Caki2 (cell line): ENCODE data around the gene GSTCD. TPM values are rescaled to one million over a fixed set of nuclear protein-coding genes. Genes with fewer than 3 reads are reported as not detected.

Experiments used
- DNase-seq: peaks from one replicate; pipeline ENCODE4 v3.0.0-alpha.2; 2015; ENCODE audit warnings: low read depth
- in situ Hi-C: cut with HindIII; loops from 2 replicates; pipeline ENCODE4 v1.10.0; 2016; ENCODE audit warnings: low sequenced_read_pairs, low pct_unique_long_range_greater_than_20kb, mixed read lengths
- total RNA-seq: library from RNA; depleted of rRNA; stranded (reverse); fragments of >200 nt; shearing (Covaris generic); gene quantifications from 2 replicates; pipeline ENCODE4 v1.2.3, GENCODE V29; 2014; ENCODE audit warnings: low replicate concordance

Gene GSTCD
- total RNA-seq, 1 experiment from 2014 or later, result 16.1 TPM

GRCh38 chr4:105780176-105780575, 71.6 kb downstream of the GSTCD start:
- no peak for DNase-seq
- in situ Hi-C loops, result no loop called here

GRCh38 chr4:105784761-105785160, 76.2 kb downstream of the GSTCD start:
- DNase-seq, result no peak
- in situ Hi-C loops, result no loop called here

- no peak for DNase-seq
- in situ Hi-C loops, result no loop called here
Measured at GRCh38 chr4:105785792-105786191, 77.2 kb downstream of the GSTCD start.

DNA sequence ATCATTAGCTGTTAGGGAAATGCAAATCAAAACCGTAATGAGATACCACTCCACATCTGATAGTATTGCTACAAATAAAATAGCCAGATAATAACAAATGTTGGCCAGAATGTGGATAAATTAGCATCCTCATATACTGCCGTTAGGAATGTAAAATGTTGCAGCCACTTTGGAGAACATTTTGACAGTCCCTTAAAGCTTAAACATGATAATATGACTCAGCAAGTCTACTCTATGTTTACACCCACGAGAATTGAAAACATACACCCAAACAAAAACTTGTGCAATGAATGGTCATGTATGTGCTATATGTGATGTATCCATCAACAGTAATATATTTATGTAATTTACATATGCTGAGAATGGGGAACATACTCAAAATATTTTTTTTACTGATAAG, 78.2 kb downstream of the GSTCD start:
- DNase-seq, result no peak
- in situ Hi-C loops, result no loop called here

GRCh38 chr4:105797225-105797624, 88.6 kb downstream of the GSTCD start:
- no peak for DNase-seq
- in situ Hi-C loops, result no loop called here

DNA sequence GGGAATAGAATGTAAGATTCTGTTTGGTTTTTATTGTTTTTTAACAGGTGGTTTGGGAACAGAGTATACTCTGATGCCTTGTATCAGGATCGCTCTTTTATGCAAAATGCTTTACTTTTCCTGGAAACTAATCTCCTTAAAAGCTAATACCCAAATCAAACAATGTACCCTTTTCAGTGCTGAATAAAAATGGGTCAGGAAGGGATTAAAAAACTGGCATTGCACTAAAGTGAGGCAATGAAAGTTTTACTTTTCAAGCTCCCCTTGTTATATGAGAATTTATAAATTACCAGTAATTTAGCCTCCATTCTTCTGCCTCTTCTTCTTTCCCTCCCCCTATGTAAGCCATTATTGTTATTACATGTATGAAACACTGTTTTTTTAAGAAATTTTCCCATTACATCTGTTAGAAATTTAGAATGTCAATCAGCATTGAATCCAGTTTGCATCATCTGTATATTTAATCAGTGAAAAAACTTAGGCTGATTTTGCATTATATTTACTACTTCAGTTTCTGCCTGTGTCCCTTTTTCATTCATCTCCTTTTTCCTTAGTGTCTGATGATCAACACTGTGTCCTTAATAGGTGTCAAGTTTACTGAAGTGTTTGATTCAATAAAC, 97.0 kb downstream of the GSTCD start:
- DNase-seq, result no peak
- in situ Hi-C loops, result no loop called here

- in situ Hi-C loops, result no loop called here
- no peak for DNase-seq
Measured at GRCh38 chr4:105807496-105807895, 98.9 kb downstream of the GSTCD start.

DNA sequence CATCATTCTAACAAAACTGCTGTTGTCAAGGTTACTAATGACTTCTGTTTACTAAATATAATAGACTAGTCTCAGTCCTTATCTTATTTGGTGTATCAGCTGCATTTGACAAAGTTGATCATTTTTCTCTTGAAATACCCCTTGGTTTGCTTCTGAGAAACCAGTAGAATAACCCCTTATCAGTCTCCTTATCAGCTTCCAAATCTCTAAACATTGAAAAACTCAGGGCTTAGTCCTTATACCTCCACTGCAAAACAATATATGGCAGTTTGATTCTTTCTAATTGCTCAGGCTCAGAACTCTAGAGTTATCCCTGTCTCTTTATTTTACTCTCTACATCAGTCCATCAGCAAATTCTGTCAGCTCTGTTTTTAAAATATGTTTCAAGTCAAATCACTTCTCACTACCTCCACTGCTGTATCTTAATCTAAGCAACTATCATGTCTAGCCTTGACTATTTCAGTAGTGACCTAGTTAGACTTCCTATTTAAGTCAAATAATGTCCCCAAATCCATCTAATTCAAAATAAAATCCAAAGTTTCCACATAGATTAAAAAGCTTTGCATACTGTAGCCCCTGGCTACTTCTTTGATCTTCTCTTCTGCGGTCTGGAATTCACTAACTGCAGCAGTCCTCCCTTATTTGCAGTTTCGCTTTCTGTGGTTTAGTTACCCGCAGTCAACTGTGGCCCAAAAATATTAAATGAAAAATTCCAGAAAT, 99.6 kb downstream of the GSTCD start:
- in situ Hi-C loops, result no loop called here
- DNase-seq, result no peak

DNA sequence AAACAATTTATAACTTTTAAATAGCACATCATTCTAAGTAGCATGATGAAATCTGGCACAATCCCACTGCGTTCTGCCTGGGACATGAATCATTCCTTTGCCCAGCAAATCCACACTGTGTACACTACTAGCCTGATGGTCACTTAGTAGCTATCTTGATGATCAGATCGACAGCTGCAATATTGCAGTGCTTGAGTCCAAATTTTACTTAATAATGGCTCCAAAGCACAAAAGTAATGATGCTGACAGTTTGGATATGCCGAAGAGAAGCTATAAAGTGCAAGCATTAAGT, 100.1 kb downstream of the GSTCD start:
- DNase-seq, result no peak
- in situ Hi-C loops, result no loop called here

DNA sequence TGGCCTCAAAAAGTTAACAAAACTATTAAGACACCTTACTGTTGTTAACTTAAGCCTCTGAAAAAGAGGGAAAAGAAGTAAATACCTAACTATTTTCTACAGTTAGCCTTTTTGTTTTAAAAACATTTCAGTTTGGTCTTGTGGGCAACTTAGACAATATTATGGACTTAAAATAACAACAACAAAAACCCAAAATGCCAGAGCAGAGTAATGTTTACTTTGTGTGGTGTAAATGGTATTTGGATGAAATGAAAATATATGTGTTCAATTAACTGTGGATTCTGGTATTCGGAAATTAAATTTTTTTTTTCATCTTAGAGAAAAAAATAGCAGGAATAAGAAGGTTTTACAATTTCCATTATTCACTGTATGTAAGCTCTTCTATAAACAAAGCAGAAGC, 107.1 kb downstream of the GSTCD start:
- in situ Hi-C loops, result no loop called here
- DNase-seq, result no peak

GRCh38 chr4:105822061-105822460, 113.5 kb downstream of the GSTCD start:
- DNase-seq, result no peak
- in situ Hi-C loops, result no loop called here

GRCh38 chr4:105828074-105828473, 119.5 kb downstream of the GSTCD start:
- no peak for DNase-seq
- in situ Hi-C loops, result no loop called here

- no peak for DNase-seq
- in situ Hi-C loops, result no loop called here
Measured at GRCh38 chr4:105831189-105831588, 122.6 kb downstream of the GSTCD start.

- in situ Hi-C loops, result no loop called here
- DNase-seq, result no peak
Measured at GRCh38 chr4:105835177-105835576, 126.6 kb downstream of the GSTCD start.

- no peak for DNase-seq
- in situ Hi-C loops, result no loop called here
Measured at GRCh38 chr4:105836537-105836936, 128.0 kb downstream of the GSTCD start.

GRCh38 chr4:105837037-105837436, 128.5 kb downstream of the GSTCD start:
- in situ Hi-C loops, result no loop called here
- no peak for DNase-seq

DNA sequence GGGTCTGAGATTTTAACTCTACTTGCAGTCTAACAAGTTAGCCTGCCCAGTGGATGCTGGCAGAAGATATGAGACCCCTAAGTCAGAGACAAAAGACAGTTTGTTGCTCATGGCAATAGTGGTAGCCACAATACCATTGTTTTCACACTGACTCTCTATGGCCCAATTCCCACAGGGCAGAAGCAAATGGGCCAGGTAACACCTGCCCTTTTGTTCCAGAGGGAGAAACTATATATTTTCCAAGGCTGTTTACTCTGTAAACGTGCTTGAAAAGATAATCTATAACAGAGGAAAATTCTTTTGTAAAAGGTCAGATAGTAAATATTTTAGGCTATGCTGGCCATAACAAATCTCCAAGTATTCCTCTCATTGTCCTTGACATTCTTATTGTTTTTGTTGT, 129.5 kb downstream of the GSTCD start:
- no peak for DNase-seq
- in situ Hi-C loops, result no loop called here

GRCh38 chr4:105840426-105841174, 132.0 kb downstream of the GSTCD start:
- in situ Hi-C loops, result no loop called here

DNA sequence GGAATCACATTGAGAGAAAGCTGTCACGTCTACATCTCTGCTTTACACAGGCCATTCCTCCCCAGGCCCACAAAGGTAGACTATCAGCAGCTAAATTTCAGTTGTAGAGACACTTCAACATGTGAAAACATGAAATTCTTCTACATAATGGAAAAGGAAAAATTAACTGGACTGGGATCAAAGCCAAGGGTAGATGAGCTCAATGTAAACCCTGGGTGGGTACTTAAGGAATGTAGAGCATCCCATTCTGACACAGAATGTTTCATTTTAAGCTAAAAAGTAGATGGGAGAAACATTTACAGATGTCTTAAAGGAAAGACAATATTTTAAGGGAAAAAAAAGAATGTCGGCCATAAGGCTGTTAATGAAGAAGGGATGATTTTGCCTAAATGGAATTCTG, 135.4 kb downstream of the GSTCD start:
- no peak for DNase-seq
- in situ Hi-C loops, result no loop called here

More at GRCh38 chr4:105840426-105841174, 132.0 kb downstream of the GSTCD start:
- no peak for DNase-seq

DNA sequence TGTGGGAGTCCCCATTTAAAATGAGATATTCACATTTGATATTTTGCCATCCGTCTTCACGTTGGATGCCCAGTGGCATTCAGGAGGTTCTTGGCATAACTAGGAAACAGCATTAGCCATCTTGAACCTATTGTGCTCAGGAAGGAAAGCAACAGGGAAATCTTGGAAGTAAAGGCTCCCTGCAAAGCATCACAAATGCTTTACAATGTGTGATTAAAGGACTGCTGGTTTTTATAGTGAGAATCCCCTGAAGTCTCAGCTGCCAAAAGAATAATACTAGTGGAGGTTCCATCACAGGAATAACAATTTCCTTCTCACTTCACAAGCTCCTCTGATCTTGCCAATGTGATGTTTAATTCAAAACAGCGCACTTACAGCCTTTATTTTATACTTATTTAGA, 137.0 kb downstream of the GSTCD start:
- DNase-seq, result no peak
- in situ Hi-C loops, result no loop called here
